Astrocyte (in vitro differentiated cells and primary cell): ENCODE measurements around the gene AMDHD2. TPM values are rescaled to one million over a fixed set of nuclear protein-coding genes. Genes with fewer than 3 reads are reported as not detected.

ENCODE experiments used
- DNase-seq: peaks from one replicate; pipeline ENCODE4 v3.0.0-alpha.2; 2010; ENCODE audit warnings: low read depth
- FAIRE-seq: peaks from 2 replicates; lab custom pipeline; 2011; peaks lifted over from hg19 to GRCh38; lab: Jason Lieb, UNC
- H2AFZ ChIP-seq: 2 replicates; pipeline ENCODE4 v1.6.0; 2012; ENCODE audit warnings: low read depth, low read length, inconsistent platforms
- H3K27ac ChIP-seq: 2 replicates; pipeline ENCODE4 v1.5.1; 2011; ENCODE audit warnings: low read depth, low read length, inconsistent platforms
- H3K27me3 ChIP-seq: 2 replicates; pipeline ENCODE4 v1.6.0; 2011; ENCODE audit warnings: low read length, inconsistent platforms; ENCODE audit not compliant: insufficient read depth
- H3K36me3 ChIP-seq: 2 replicates; pipeline ENCODE4 v1.5.1; 2011; ENCODE audit warnings: low read length, inconsistent platforms; ENCODE audit not compliant: insufficient read depth
- H3K4me1 ChIP-seq: 2 replicates; pipeline ENCODE4 v1.5.1; 2011; ENCODE audit warnings: low read length, inconsistent platforms; ENCODE audit not compliant: insufficient read depth
- H3K4me2 ChIP-seq: 2 replicates; pipeline ENCODE4 v1.6.0; 2012; ENCODE audit warnings: low read length, inconsistent platforms
- H3K4me3 ChIP-seq: 2 replicates; pipeline ENCODE4 v1.5.1; 2011; ENCODE audit warnings: low read depth, mild to moderate bottlenecking, low read length, inconsistent platforms; ENCODE audit not compliant: insufficient read depth
- H3K79me2 ChIP-seq: 2 replicates; pipeline ENCODE4 v1.6.0; 2012; ENCODE audit warnings: mild to moderate bottlenecking, low read length, inconsistent platforms; ENCODE audit not compliant: insufficient read depth
- H3K9ac ChIP-seq: 2 replicates; pipeline ENCODE4 v1.6.0; 2012; ENCODE audit warnings: mild to moderate bottlenecking, low read length, inconsistent platforms
- H3K9me3 ChIP-seq: 2 replicates; pipeline ENCODE4 v1.5.1; 2012; ENCODE audit warnings: low read depth, mild to moderate bottlenecking, low read length, inconsistent platforms; ENCODE audit not compliant: insufficient read depth
- H4K20me1 ChIP-seq: 2 replicates; pipeline ENCODE4 v1.6.0; 2012; ENCODE audit warnings: low read length, inconsistent platforms; ENCODE audit not compliant: insufficient read depth
- H3K27ac Mint-ChIP-seq: one replicate; pipeline ENCODE4 v1.8.0; 2021; ENCODE audit warnings: mild to moderate bottlenecking, mixed read lengths; ENCODE audit not compliant: unreplicated experiment
- H3K27me3 Mint-ChIP-seq: one replicate; pipeline ENCODE4 v1.8.0; 2021; ENCODE audit warnings: low read depth, mixed read lengths; ENCODE audit not compliant: unreplicated experiment
- H3K36me3 Mint-ChIP-seq: one replicate; pipeline ENCODE4 v1.8.0; 2021; ENCODE audit warnings: low read depth, mixed read lengths; ENCODE audit not compliant: unreplicated experiment
- H3K4me1 Mint-ChIP-seq: one replicate; pipeline ENCODE4 v1.8.0; 2021; ENCODE audit warnings: low read depth, mixed read lengths; ENCODE audit not compliant: unreplicated experiment
- H3K4me3 Mint-ChIP-seq: one replicate; pipeline ENCODE4 v1.8.0; 2021; ENCODE audit warnings: mild to moderate bottlenecking, moderate library complexity, mixed read lengths; ENCODE audit not compliant: unreplicated experiment
- H3K9me3 Mint-ChIP-seq: one replicate; pipeline ENCODE4 v1.8.0; 2021; ENCODE audit warnings: mild to moderate bottlenecking, mixed read lengths; ENCODE audit not compliant: unreplicated experiment
- EZH2 ChIP-seq: IDR thresholded peaks from 2 replicates; pipeline ENCODE4 v1.6.1; 2012; ENCODE audit warnings: mild to moderate bottlenecking, low read length, inconsistent platforms; ENCODE audit not compliant: insufficient read depth
- total RNA-seq: library from RNA; stranded (reverse); gene quantifications from 2 replicates; pipeline ENCODE4 v1.2.1, GENCODE V29; 2021
- TF ChIP-seq, protein P1 (sequence below): IDR thresholded peaks from 2 replicates; pipeline ENCODE4 v1.5.1; 2011; ENCODE audit warnings: low read depth, mild to moderate bottlenecking, inconsistent platforms, low read length, moderate library complexity; ENCODE audit not compliant: insufficient read depth

The AMDHD2 gene
- total RNA-seq, 1 donor from 2014 or later: 32.3 TPM

- Histone ChIP-seq H3K9ac (no peak overlapping the region), H3K4me3 (no peak overlapping the region), H4K20me1 (peaks cover 19% of the 10 kb centered on the region), H3K9me3 (no peaks in the 10 kb centered on the region), H3K4me1 (peaks cover 26% of the 10 kb centered on the region), H3K79me2 (peaks cover 22% of the 10 kb centered on the region), H3K4me2 (peak overlapping the region; percentile 58), H2AFZ (peak overlapping the region; percentile 39), H3K36me3 (no peaks in the 10 kb centered on the region), H3K27ac (no peak overlapping the region), H3K27me3 (no peaks in the 10 kb centered on the region)
- DNase-seq: peak; percentile 48
- no peak for FAIRE-seq
- H3K4me1 Mint-ChIP-seq: peaks cover 12% of the 10 kb centered on the region
- no peak overlapping the region for H3K4me3 Mint-ChIP-seq
- H3K27ac Mint-ChIP-seq: no peak overlapping the region
- TF ChIP-seq, protein P1, sequence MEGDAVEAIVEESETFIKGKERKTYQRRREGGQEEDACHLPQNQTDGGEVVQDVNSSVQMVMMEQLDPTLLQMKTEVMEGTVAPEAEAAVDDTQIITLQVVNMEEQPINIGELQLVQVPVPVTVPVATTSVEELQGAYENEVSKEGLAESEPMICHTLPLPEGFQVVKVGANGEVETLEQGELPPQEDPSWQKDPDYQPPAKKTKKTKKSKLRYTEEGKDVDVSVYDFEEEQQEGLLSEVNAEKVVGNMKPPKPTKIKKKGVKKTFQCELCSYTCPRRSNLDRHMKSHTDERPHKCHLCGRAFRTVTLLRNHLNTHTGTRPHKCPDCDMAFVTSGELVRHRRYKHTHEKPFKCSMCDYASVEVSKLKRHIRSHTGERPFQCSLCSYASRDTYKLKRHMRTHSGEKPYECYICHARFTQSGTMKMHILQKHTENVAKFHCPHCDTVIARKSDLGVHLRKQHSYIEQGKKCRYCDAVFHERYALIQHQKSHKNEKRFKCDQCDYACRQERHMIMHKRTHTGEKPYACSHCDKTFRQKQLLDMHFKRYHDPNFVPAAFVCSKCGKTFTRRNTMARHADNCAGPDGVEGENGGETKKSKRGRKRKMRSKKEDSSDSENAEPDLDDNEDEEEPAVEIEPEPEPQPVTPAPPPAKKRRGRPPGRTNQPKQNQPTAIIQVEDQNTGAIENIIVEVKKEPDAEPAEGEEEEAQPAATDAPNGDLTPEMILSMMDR: no peak
- TF ChIP-seq EZH2: no peak
- H3K9me3 Mint-ChIP-seq: no peaks in the 10 kb centered on the region
- H3K27me3 Mint-ChIP-seq: peaks cover 1% of the 10 kb centered on the region
- H3K36me3 Mint-ChIP-seq: peaks cover 6% of the 10 kb centered on the region
Observed at GRCh38 chr16:2511128-2511800, 8.9 kb upstream of the AMDHD2 start.

- Histone ChIP-seq H3K9me3 (no peaks in the 10 kb centered on the region), H3K4me2 (no peak overlapping the region)
Observed at GRCh38 chr16:2511996-2512734, 8.0 kb upstream of the AMDHD2 start.

More at GRCh38 chr16:2511996-2512734, 8.0 kb upstream of the AMDHD2 start:
- no peaks in the 10 kb centered on the region for H3K27me3 ChIP-seq
- H3K4me3 Mint-ChIP-seq: no peak overlapping the region
- no peak overlapping the region for H2AFZ ChIP-seq
- H3K27ac ChIP-seq: no peak overlapping the region
- peaks cover 21% of the 10 kb centered on the region for H3K4me1 Mint-ChIP-seq
- DNase-seq (no peak), FAIRE-seq (no peak)
- H3K27ac Mint-ChIP-seq: no peak overlapping the region
- H3K27me3 Mint-ChIP-seq: peaks cover 1% of the 10 kb centered on the region
- peaks cover 31% of the 10 kb centered on the region for H3K79me2 ChIP-seq
- H3K4me3 ChIP-seq: no peak overlapping the region
- TF ChIP-seq EZH2: no peak
- TF ChIP-seq, protein P1: no peak
- H3K36me3 Mint-ChIP-seq: peaks cover 6% of the 10 kb centered on the region
- no peak overlapping the region for H3K9ac ChIP-seq
- H3K4me1 ChIP-seq: peaks cover 35% of the 10 kb centered on the region
- H3K36me3 ChIP-seq: no peaks in the 10 kb centered on the region
- H4K20me1 ChIP-seq: peaks cover 28% of the 10 kb centered on the region
- no peaks in the 10 kb centered on the region for H3K9me3 Mint-ChIP-seq
